Left ventricle myocardium inferior (tissue), 1 donor: ENCODE data around the gene SAFB. TPM values are rescaled to one million over a fixed set of nuclear protein-coding genes. Genes with fewer than 3 reads are reported as not detected.
A peak's percentile ranks its signal among the peaks of the same experiment; 100 is the strongest.

Source experiments
- DNase-seq: peaks from one replicate; pipeline ENCODE4 v3.0.0-alpha.2; 2020
- H3K27ac ChIP-seq: fragments of 200-600 bp; replicated peaks from 2 replicates; pipeline ENCODE4 v1.8.0; 2021
- H3K27me3 ChIP-seq: fragments of 200-600 bp; 2 replicates; pipeline ENCODE4 v1.8.0; 2021; ENCODE audit warnings: low read depth
- H3K36me3 ChIP-seq: fragments of 200-600 bp; 2 replicates; pipeline ENCODE4 v1.8.0; 2021
- H3K4me1 ChIP-seq: fragments of 200-600 bp; 2 replicates; pipeline ENCODE4 v1.8.0; 2021
- H3K4me3 ChIP-seq: fragments of 200-600 bp; 2 replicates; pipeline ENCODE4 v1.8.0; 2021; ENCODE audit warnings: mild to moderate bottlenecking, moderate library complexity
- H3K9me3 ChIP-seq: fragments of 200-600 bp; replicated peaks from 2 replicates; pipeline ENCODE4 v1.8.0; 2021
- CTCF ChIP-seq: fragments of 200-600 bp; IDR thresholded peaks from 2 replicates; pipeline ENCODE4 v1.8.0; 2021; ENCODE audit warnings: antibody characterized with exemption, mild to moderate bottlenecking, borderline replicate concordance
- intact Hi-C: fragments of 100-400 bp; cut with micrococcal nuclease; formaldehyde crosslinking; loops from one replicate; pipeline ENCODE4 v1.11.0; 2022
- total RNA-seq: library from RNA; stranded (reverse); fragmentation: NEBNext Ultra II Directional; extraction: Animal tissue kit (Norgen Biotek cat#: 25700); gene quantifications from one replicate; pipeline ENCODE4 v1.2.1, GENCODE V29; 2021
- donor health status: DM: no; HTN: yes; CAD: no; lungs with severe emphysema.

Gene SAFB
- total RNA-seq, 1 donor from 2014 or later, result 54.6 TPM

GRCh38 chr19:5707576-5708575, 85.0 kb downstream of the SAFB start:
- TF ChIP-seq CTCF, result no peak
- no peaks in the 10 kb centered on the region for H3K27me3 ChIP-seq
- H3K4me3 ChIP-seq, result no peak overlapping the region
- no peak for DNase-seq
- H3K9me3 ChIP-seq, result no peaks in the 10 kb centered on the region
- H3K4me1 ChIP-seq, result no peaks in the 10 kb centered on the region
- H3K36me3 ChIP-seq, result peaks cover 90% of the 10 kb centered on the region
- intact Hi-C loops, result no loop called here
- no peak overlapping the region for H3K27ac ChIP-seq

GRCh38 chr19:5711025-5711424, 88.1 kb downstream of the SAFB start:
- DNase-seq, result no peak
- no peak overlapping the region for H3K27ac ChIP-seq
- peaks cover 70% of the 10 kb centered on the region for H3K36me3 ChIP-seq
- no peak overlapping the region for H3K4me3 ChIP-seq
- no peaks in the 10 kb centered on the region for H3K9me3 ChIP-seq
- intact Hi-C loops, result no loop called here
- H3K27me3 ChIP-seq, result no peaks in the 10 kb centered on the region
- no peak for TF ChIP-seq CTCF
- H3K4me1 ChIP-seq, result peaks cover 10% of the 10 kb centered on the region

GRCh38 chr19:5711713-5712161, 88.9 kb downstream of the SAFB start:
- Histone ChIP-seq H3K36me3 (peaks cover 65% of the 10 kb centered on the region), H3K4me1 (peaks cover 17% of the 10 kb centered on the region), H3K27me3 (no peaks in the 10 kb centered on the region), H3K27ac (no peak overlapping the region), H3K9me3 (no peaks in the 10 kb centered on the region), H3K4me3 (no peak overlapping the region)
- TF ChIP-seq CTCF, result no peak
- intact Hi-C loops, result no loop called here
- DNase-seq, result no peak

- Histone ChIP-seq H3K27me3 (no peaks in the 10 kb centered on the region), H3K36me3 (peaks cover 52% of the 10 kb centered on the region), H3K27ac (no peak overlapping the region), H3K9me3 (no peaks in the 10 kb centered on the region), H3K4me1 (peaks cover 30% of the 10 kb centered on the region), H3K4me3 (no peak overlapping the region)
- no peak for TF ChIP-seq CTCF
- no peak for DNase-seq
- intact Hi-C loops, result no loop called here
These were observed 90.3 kb downstream of the SAFB start for GRCh38 chr19:5713228-5713627.

- no peaks in the 10 kb centered on the region for H3K9me3 ChIP-seq
- H3K4me1 ChIP-seq, result peaks cover 46% of the 10 kb centered on the region
- no peak for DNase-seq
- H3K27me3 ChIP-seq, result no peaks in the 10 kb centered on the region
- TF ChIP-seq CTCF, result no peak
- peak overlapping the region; percentile 54 for H3K27ac ChIP-seq
- intact Hi-C loops, result no loop called here
- no peak overlapping the region for H3K4me3 ChIP-seq
- H3K36me3 ChIP-seq, result peaks cover 45% of the 10 kb centered on the region
These were observed 91.9 kb downstream of the SAFB start for GRCh38 chr19:5714816-5715215.
